GM18951 (cell line): ENCODE measurements around the gene EIF4H.

Experiments
- POLR2A ChIP-seq: IDR thresholded peaks from 4 replicates; pipeline ENCODE4 v1.6.1; 2011; ENCODE audit warnings: mild to moderate bottlenecking; ENCODE audit not compliant: insufficient read length, insufficient read depth; ENCODE audit errors: extremely low read depth
- in situ Hi-C: fragments of 300-500 bp; cut with MboI; formaldehyde crosslinking; loops from one replicate; pipeline ENCODE4 v1.12.0; 2022; ENCODE audit warnings: low sequenced_read_pairs, mixed read lengths, inconsistent platforms; ENCODE audit not compliant: unreplicated experiment

The EIF4H gene

GRCh38 chr7:74197449-74198124 is 23.4 kb downstream of the EIF4H start:
- TF ChIP-seq POLR2A: no peak
- in situ Hi-C loops: no loop called here

GRCh38 chr7:74199551-74200355 is 25.6 kb downstream of the EIF4H start:
- in situ Hi-C loops: loop anchor here (25.0 kb wide), 1 partner anchor 188 kb away; no protein-coding TSS in a partner anchor
- no peak for TF ChIP-seq POLR2A

GRCh38 chr7:74202841-74203556 is 28.8 kb downstream of the EIF4H start:
- TF ChIP-seq POLR2A: no peak
- in situ Hi-C loops: loop anchor here (25.0 kb wide), 1 partner anchor 184 kb away; no protein-coding TSS in a partner anchor

GRCh38 chr7:74203956-74204618 is 29.9 kb downstream of the EIF4H start:
- in situ Hi-C loops: loop anchor here (25.0 kb wide), 1 partner anchor 183 kb away; no protein-coding TSS in a partner anchor

GRCh38 chr7:74206052-74206451 is 31.9 kb downstream of the EIF4H start:
- in situ Hi-C loops: loop anchor here (25.0 kb wide), 1 partner anchor 181 kb away; no protein-coding TSS in a partner anchor

More at GRCh38 chr7:74203956-74204618, 29.9 kb downstream of the EIF4H start:
- TF ChIP-seq POLR2A: no peak

- TF ChIP-seq POLR2A: peak; percentile 17
- in situ Hi-C loops: loop anchor here (25.0 kb wide), 1 partner anchor 181 kb away; no protein-coding TSS in a partner anchor
Measured at GRCh38 chr7:74206589-74207120, 32.5 kb downstream of the EIF4H start.

- no peak for TF ChIP-seq POLR2A
- in situ Hi-C loops: loop anchor here (25.0 kb wide), 1 partner anchor 180 kb away; no protein-coding TSS in a partner anchor
Measured at GRCh38 chr7:74207586-74207985, 33.4 kb downstream of the EIF4H start.

- in situ Hi-C loops: loop anchor here (25.0 kb wide), 1 partner anchor 179 kb away; no protein-coding TSS in a partner anchor
Measured at GRCh38 chr7:74208241-74208640, 34.1 kb downstream of the EIF4H start.

- peak; percentile 24 for TF ChIP-seq POLR2A
- in situ Hi-C loops: loop anchor here (25.0 kb wide), 1 partner anchor 175 kb away; no protein-coding TSS in a partner anchor
Measured at GRCh38 chr7:74212661-74213060, 38.5 kb downstream of the EIF4H start.

GRCh38 chr7:74214816-74215630 is 40.9 kb downstream of the EIF4H start:
- TF ChIP-seq POLR2A: peak; percentile 24
- in situ Hi-C loops: loop anchor here (25.0 kb wide), 1 partner anchor 172 kb away; no protein-coding TSS in a partner anchor

- TF ChIP-seq POLR2A: no peak
- in situ Hi-C loops: loop anchor here (25.0 kb wide), 1 partner anchor 171 kb away; no protein-coding TSS in a partner anchor
Measured at GRCh38 chr7:74215921-74216320, 41.8 kb downstream of the EIF4H start.
